Stimulated activated CD4-positive, alpha-beta T cell treated with anti-CD3 and anti-CD28 coated beads, Interleukin-2, amount 100 ng/mL, for 48 hours (primary cell): Measurements from ENCODE around the gene SPTBN1.

Experiments used
- DNase-seq, 2 donors: peaks; one replicate each; pipeline ENCODE4 v3.0.0-alpha.2; 2020

The SPTBN1 gene

GRCh38 chr2:54638103-54638502, 182.0 kb downstream of the SPTBN1 start:
- DNase-seq: no peak

GRCh38 chr2:54638774-54639187, 182.7 kb downstream of the SPTBN1 start:
- DNase-seq: no peak

- no peak for DNase-seq
Observed at GRCh38 chr2:54639609-54640008, 183.5 kb downstream of the SPTBN1 start.

- DNase-seq: no peak
Observed at GRCh38 chr2:54640834-54641540, 184.9 kb downstream of the SPTBN1 start.

DNA sequence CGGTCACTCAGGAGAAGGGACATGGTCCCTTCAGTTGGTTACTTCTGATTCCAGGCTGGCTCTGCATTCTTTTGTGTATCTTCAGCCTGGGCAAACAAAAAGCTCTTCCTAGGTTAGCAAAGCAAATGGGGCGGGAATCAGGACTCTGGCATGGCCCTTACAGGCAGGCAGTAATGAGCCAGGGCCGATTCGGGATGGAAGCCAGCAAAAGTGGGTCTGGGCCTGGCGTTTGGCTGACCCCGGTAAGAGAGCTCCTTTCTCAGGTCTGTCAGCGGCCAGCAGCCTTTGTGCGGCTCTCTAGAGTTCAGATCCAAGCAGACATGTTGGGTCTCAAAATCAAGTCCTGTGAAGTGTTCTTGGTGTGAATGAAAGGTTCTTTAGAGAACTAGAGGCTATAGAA, 185.9 kb downstream of the SPTBN1 start:
- no peak for DNase-seq

GRCh38 chr2:54642677-54643430, 186.7 kb downstream of the SPTBN1 start:
- no peak for DNase-seq

DNA sequence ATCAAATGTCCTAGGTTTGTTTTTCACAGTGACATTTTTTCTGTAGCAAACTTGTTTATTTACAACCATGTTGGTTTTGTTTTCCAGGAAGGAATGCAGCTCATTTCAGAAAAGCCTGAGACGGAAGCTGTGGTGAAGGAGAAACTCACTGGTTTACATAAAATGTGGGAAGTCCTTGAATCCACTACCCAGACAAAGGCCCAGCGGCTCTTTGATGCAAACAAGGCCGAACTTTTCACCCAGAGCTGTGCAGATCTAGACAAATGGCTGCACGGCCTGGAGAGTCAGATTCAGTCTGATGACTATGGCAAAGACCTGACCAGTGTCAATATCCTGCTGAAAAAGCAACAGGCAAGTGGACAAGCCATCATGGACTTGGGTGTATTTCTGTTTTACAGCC, 188.1 kb downstream of the SPTBN1 start:
- DNase-seq: no peak

- no peak for DNase-seq
Observed at GRCh38 chr2:54646170-54646927, 190.2 kb downstream of the SPTBN1 start.

DNA sequence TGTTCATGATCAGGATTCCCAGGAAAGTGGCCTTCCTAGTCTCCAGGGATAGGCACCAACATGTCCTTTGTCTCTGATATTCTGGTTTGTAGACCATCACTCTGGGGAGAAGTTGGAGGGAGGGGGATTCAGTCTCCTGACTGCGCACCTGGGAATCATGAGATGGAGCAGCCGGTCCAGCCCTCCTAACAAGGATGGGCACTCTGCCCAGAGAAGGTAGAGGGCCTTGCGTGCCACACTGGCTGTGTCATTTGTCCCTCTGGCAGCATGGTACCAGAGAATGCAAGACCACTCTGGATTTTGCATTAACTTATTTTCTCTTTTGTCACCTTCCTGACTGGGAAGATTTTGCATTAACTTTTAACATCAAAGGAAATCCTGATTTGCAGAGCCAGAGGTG, 192.1 kb downstream of the SPTBN1 start:
- no peak for DNase-seq

- no peak for DNase-seq
Observed at GRCh38 chr2:54649191-54649590, 193.1 kb downstream of the SPTBN1 start.

- no peak for DNase-seq
Observed at GRCh38 chr2:54649633-54650032, 193.5 kb downstream of the SPTBN1 start.

DNA sequence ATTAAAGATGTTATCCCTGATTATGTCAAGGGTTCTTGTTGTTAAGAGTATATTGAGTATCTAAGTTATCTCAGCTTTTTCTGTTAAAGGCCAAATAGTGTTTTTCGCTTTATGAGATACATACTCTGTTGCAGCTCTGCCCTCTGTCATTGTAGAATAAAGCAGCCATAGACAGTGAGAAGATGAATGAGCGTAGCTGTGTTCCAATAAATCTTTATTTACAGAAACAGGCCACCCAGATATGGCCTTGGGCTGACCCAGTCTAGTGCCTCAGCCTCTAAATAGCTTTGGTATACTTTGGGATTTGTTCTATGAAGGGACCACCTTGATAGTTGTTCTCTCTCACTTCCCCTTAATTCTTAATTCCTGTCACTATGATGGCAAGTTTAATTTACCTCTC, 194.5 kb downstream of the SPTBN1 start:
- no peak for DNase-seq

- DNase-seq: no peak
Observed at GRCh38 chr2:54651291-54651690, 195.2 kb downstream of the SPTBN1 start.

DNA sequence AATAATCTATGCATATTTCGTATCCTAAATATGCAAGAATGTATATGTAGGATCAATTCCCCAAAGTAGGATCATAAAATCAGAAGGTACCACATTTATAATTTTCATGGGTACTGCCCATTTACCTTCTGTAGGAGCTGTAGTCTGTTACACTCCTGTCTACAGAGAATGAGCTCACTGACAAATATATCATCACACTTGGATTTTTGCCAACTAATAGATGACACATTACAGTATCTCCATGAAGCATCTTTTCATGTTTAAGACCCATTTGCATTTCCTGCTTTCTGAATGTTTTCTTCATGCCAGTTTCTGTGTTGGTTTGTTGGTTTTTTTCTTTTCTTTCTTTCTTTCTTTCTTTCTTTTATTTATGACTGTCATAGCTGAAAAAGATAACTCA, 196.4 kb downstream of the SPTBN1 start:
- no peak for DNase-seq

GRCh38 chr2:54653572-54654204, 197.6 kb downstream of the SPTBN1 start:
- no peak for DNase-seq

- DNase-seq: no peak
Observed at GRCh38 chr2:54655046-54655809, 199.1 kb downstream of the SPTBN1 start.

GRCh38 chr2:54656863-54657262, 200.7 kb downstream of the SPTBN1 start:
- no peak for DNase-seq

DNA sequence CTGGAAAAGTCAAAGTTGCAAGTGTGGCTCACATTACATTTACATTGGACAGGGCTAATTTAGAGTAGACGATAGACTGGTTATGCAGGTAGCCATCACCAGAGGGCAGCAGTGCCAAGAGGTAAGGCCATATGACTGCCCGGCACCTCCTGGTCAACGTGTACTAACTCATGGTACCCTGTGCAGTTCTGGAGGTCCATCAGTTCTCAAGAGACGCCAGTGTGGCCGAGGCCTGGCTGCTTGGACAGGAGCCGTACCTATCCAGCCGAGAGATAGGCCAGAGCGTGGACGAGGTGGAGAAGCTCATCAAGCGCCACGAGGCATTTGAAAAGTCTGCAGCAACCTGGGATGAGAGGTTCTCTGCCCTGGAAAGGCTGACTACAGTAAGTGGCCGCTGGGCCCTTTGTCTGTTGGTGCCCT, 201.5 kb downstream of the SPTBN1 start:
- DNase-seq: peak; percentile 34 to 38

GRCh38 chr2:54658564-54659071, 202.5 kb downstream of the SPTBN1 start:
- no peak for DNase-seq

DNA sequence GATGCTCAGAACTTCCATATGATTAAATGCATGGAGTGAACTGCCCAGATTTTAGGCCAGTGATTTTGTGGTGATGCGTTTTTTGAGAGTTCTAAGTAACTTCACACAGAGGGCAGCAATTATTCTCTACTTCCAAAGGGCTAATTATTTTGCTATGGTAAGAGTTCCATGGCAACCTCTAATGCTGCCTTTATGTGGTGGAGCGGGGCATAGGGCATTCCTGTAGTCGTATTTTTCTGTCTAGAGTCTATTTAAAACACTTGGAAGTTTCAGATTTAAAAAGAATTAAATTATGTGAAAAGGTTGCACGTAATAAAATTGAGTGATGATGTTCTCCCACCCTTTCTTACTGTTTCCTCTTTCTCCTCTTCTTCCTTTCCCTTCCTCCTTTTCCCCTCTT, 203.4 kb downstream of the SPTBN1 start:
- no peak for DNase-seq

DNA sequence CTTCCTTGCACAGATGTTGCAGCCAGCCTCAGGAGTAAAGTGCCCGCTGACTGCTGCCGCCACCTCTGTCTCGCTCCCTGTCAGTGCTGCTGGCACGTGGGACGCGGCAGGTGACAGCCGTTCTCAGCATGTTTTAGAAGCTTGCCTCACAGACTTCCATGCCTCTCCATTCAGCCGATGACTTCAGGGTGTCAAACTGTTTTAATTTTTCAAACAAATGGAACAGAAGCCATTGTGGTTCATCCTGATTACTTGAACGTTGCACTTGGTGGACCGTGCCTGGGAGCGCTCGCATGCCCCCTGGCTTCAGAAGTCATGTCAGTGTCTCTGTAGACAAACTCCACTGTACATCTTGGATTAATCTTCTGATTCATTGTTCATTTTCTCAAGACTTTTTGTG, 204.6 kb downstream of the SPTBN1 start:
- DNase-seq: no peak

DNA sequence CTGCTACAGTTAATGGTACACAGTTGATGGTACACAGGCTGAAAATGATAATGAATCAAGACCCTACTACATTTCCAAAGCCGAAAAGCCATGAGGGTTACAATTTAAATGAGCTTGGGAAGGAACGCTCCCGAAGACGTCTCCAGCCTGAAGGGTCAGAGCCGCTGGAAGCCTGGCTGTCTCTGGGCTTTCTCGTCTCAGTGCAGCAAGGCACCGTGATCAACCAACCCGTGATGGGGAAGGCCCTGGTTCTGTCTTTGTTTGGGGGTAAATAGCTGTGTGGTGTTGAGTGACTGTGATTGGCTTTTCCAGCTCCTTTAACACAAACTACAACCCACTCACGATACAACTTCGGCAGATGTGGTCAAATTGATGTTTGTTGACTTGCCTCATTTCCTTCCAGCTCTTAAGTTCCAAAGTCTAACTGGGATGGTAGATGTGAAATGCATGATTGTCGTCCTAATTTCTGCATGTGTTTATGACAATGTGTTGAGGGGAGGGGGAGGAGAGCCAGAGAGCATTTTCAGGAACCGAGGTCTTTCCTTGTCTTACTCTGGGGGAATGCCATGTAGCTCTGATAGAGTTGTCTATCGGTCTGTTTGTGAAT, 207.4 kb downstream of the SPTBN1 start:
- DNase-seq: no peak
